ENCODE measurements around the gene KPNA1. TPM values are rescaled to one million over a fixed set of nuclear protein-coding genes. Genes with fewer than 3 reads are reported as not detected.

The KPNA1 gene
- total RNA-seq, 2 experiments from 2014 or later: 41.8 to 45.8 TPM

DNA sequence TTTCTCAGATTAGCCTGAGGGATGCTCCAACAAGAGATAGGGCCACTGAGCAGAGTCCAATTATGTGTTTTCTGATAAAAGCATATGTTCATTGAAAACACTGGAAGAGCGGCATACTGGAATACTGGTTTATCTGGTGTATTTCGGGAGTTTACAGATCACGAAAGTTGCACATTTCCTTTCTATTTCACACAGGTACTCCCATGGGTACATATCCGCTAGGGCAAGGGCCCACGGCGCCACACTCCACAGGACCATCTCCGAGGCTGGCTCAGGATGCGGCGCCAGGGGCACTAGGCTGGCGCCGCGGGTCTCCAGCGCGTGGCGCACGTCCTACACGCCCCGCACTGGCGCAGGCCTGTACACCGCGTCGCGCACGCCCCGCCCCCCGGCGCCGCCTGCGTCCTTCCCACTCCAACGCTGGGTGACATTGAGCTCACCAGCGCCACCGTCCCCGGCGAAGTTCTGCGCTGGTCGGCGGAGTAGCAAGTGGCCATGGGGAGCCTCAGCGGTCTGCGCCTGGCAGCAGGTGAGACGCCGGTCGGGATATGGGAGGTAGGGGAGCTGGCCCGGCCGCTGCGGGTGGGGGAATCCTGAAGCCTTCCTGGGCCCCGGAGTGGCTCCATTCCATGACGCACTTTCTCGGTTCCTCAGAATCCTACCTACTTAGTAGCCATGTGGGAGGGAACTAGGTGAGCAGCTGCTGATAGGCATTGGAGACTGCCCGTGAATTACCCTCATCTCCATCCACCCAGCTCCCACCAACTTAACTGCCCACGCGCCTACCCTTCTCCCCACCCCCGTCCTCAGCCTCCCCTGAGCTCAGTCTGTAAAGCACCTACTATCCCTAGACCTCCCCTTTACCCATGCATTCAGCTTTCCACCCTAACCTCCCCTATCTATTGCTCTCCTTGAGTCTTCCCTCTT, 130.7 kb downstream of the KPNA1 start, which contains the start of gene FAM162A:
TSS of gene FAM162A (plus strand) at position 412 of the 927 bp plus-strand sequence. CDS start at position 496, 84 bp downstream.
- Mint-ChIP-seq H3K27ac (peak within 1 kb of the TSS; percentile 86), H3K36me3 (ENCODE audit: low read depth) (peaks cover 17% of the 10 kb centered on the region), H3K9me3 (no peaks in the 10 kb centered on the region), H3K4me1 (peaks cover 53% of the 10 kb centered on the region), H3K27me3 (no peaks in the 10 kb centered on the region), H3K4me3 (peak within 1 kb of the TSS; percentile 88)
- ChIA-PET CTCF (interaction anchor here (0.6 to 3.7 kb wide), 37 partner anchors 9 to 830 kb away, joined by 3 to 59 read pairs (median 3); partner anchors contain the start of genes DTX3L, KPNA1, PARP9 and WDR5B), POLR2A (interaction anchor here (0.6 to 5.4 kb wide), 23 partner anchors 9 to 838 kb away, joined by 3 to 63 read pairs (median 7); partner anchors contain the start of genes DTX3L, KPNA1, PARP14 and PARP15)
- DNase-seq: peak; percentile 95

DNA sequence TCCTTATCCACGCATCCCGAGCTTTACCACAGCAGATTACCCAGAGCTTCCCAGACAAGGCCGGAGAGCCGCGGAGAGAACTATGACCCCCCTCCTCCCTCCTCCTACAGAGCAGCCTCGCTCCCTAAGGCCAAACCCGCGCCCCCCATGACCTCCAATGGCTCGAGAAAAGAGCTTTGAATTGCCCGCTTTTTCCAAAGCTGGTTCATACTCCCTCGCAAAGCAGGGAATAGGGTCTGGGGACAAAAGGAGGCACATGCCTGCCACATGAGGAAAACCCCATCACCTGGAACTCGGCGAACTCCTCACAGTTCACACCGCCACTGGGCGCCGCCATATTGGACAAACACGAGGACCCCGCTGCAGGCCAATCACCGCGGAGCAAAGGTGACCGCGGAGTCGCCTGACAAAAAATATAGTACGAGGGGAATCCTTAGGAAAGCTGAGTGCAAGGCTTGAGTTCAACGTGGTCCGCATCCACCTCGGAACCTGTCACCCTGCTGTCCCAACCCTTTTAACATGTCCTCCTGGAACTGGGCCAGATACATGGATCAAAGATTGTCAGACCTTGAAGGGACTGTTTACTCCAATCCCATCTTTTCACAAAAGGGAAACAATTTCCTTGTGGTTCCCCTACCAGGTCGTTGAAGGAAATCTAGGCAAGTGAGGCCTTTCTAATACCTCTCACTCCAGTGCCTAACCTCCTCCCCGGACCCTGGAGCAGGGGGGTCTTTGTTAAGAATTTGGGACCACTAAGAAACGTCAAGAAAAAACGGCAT, 131.7 kb downstream of the KPNA1 start, which contains the start of gene MIX23:
TSS of gene MIX23 (minus strand) at position 344 of the 779 bp plus-strand sequence. CDS start at position 337, 7 bp downstream.
- Mint-ChIP-seq H3K9me3 (no peaks in the 10 kb centered on the region), H3K27ac (peak within 1 kb of the TSS; percentile 86), H3K27me3 (no peaks in the 10 kb centered on the region), H3K4me3 (peak within 1 kb of the TSS; percentile 88), H3K36me3 (ENCODE audit: low read depth) (peaks cover 18% of the 10 kb centered on the region), H3K4me1 (peaks cover 57% of the 10 kb centered on the region)
- ChIA-PET CTCF (interaction anchor here (0.5 to 3.7 kb wide), 10 partner anchors 10 to 891 kb away, joined by 3 to 59 read pairs (median 3); partner anchors contain the start of gene WDR5B), POLR2A (interaction anchor here (0.6 to 5.4 kb wide), 12 partner anchors 10 to 729 kb away, joined by 3 to 63 read pairs (median 7); partner anchors contain the start of genes DTX3L, KPNA1, PARP14 and PARP9)
- DNase-seq: peak; percentile 87

DNA sequence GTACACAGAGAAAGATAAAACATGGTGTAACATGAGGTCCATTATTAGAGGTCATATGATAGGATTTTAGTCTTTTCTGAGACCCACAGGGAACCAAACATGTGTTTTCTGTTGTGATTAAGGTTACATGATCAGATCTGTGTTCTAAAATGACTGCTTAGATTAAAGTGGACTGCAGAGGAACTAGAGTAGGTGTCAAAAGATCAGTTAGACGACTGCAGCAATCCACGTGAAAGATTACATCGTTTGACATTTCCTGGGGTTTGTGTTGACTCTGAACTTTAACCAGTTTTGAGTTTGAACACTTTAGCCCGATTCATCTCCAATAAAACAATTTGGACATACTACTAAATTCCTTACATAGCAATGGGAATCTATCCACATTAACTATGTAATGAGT, 136.8 kb downstream of the KPNA1 start:
- ChIA-PET POLR2A (no interaction called here), CTCF (no interaction called here)
- H3K4me3 Mint-ChIP-seq: no peak overlapping the region
- peaks cover 39% of the 10 kb centered on the region for H3K4me1 Mint-ChIP-seq
- H3K9me3 Mint-ChIP-seq: no peaks in the 10 kb centered on the region
- H3K27ac Mint-ChIP-seq: peak overlapping the region; percentile 11
- H3K36me3 Mint-ChIP-seq (ENCODE audit: low read depth): peaks cover 14% of the 10 kb centered on the region
- no peak for DNase-seq
- H3K27me3 Mint-ChIP-seq: no peaks in the 10 kb centered on the region

DNA sequence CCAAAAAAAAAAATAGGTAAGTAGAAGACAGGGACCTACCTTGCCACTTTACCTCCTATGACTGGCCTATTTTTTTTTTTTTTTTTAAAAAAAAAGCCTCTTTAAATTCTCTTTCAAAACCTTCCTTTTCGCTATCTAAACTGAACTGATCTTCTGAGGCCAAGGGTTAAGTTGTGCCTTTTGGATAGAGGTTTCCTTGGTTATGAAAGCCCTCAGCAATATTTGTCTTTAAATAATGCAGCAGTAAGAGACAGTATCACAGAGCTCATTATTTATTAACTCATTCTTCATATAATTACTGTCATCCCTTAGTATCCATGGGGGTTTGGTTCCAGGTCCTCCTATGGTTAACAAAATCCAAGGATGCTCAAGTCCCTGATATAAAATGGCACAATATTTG, 140.7 kb downstream of the KPNA1 start:
- peaks cover 17% of the 10 kb centered on the region for H3K4me1 Mint-ChIP-seq
- DNase-seq: no peak
- H3K4me3 Mint-ChIP-seq: no peak overlapping the region
- H3K27me3 Mint-ChIP-seq: no peaks in the 10 kb centered on the region
- peaks cover 21% of the 10 kb centered on the region for H3K36me3 Mint-ChIP-seq (ENCODE audit: low read depth)
- ChIA-PET CTCF (no interaction called here), POLR2A (no interaction called here)
- no peak overlapping the region for H3K27ac Mint-ChIP-seq
- H3K9me3 Mint-ChIP-seq: no peaks in the 10 kb centered on the region

Other genes with a start within 250 kb of the KPNA1 start
- gene CSTA, start 189.7 kb downstream of the KPNA1 start, total RNA-seq: not detected
- gene MIX23, start 131.7 kb downstream of the KPNA1 start, total RNA-seq: 10 to 100 TPM; 29.0 to 35.1 TPM
- 10 to 100 TPM; 74.5 to 77.5 TPM for gene FAM162A, start 130.8 kb downstream of the KPNA1 start, total RNA-seq
- gene WDR5B, start 98.9 kb downstream of the KPNA1 start, total RNA-seq: 1 to 10 TPM; 5.5 to 5.7 TPM
- gene PARP9, start 49.4 kb upstream of the KPNA1 start, total RNA-seq: 100 to 1,000 TPM; 151 to 157 TPM
- 100 to 1,000 TPM; 135 to 144 TPM for gene DTX3L, start 49.4 kb upstream of the KPNA1 start, total RNA-seq
- gene PARP15, start 62.7 kb upstream of the KPNA1 start, total RNA-seq: 10 to 100 TPM; 47.2 to 48.2 TPM
- 100 to 1,000 TPM; 132 to 140 TPM for gene PARP14, start 165.9 kb upstream of the KPNA1 start, total RNA-seq

All from activated CD4-positive, alpha-beta memory T cell treated with anti-CD3 and anti-CD28 coated beads, Interleukin-2, amount 10 ng/mL, durations not matched to agents 7 days and 5 days (primary cell).